NCI-H2171 (cell line): ENCODE results near the gene SCTR.

Experiments
- DNase-seq: peaks from one replicate; lab custom pipeline; 2025; lab: John Stamatoyannopoulos, UW

Gene SCTR

GRCh38 chr2:119487434-119488244, 36.6 kb downstream of the SCTR start:
- no peak for DNase-seq

GRCh38 chr2:119486886-119487285, 37.4 kb downstream of the SCTR start:
- DNase-seq, result no peak

- no peak for DNase-seq
Measured at GRCh38 chr2:119486196-119486827, 38.0 kb downstream of the SCTR start.

GRCh38 chr2:119485336-119486110, 38.8 kb downstream of the SCTR start:
- no peak for DNase-seq

GRCh38 chr2:119484834-119485233, 39.4 kb downstream of the SCTR start:
- no peak for DNase-seq

- DNase-seq, result no peak
Measured at GRCh38 chr2:119483896-119484718, 40.2 kb downstream of the SCTR start.

GRCh38 chr2:119483395-119483753, 40.9 kb downstream of the SCTR start:
- no peak for DNase-seq

GRCh38 chr2:119482481-119483394, 41.5 kb downstream of the SCTR start:
- DNase-seq, result no peak

- DNase-seq, result no peak
Measured at GRCh38 chr2:119481501-119482455, 42.5 kb downstream of the SCTR start.

- no peak for DNase-seq
Measured at GRCh38 chr2:119480718-119481142, 43.6 kb downstream of the SCTR start.

- DNase-seq, result no peak
Measured at GRCh38 chr2:119480184-119480583, 44.1 kb downstream of the SCTR start.

- no peak for DNase-seq
Measured at GRCh38 chr2:119478978-119479295, 45.3 kb downstream of the SCTR start.

- DNase-seq, result no peak
Measured at GRCh38 chr2:119478188-119478977, 45.9 kb downstream of the SCTR start.

- DNase-seq, result no peak
Measured at GRCh38 chr2:119477113-119477505, 47.2 kb downstream of the SCTR start.

GRCh38 chr2:119476301-119477112, 47.8 kb downstream of the SCTR start:
- DNase-seq, result no peak

- DNase-seq, result no peak
Measured at GRCh38 chr2:119475857-119476244, 48.4 kb downstream of the SCTR start.

GRCh38 chr2:119475225-119475856, 48.9 kb downstream of the SCTR start:
- DNase-seq, result peak; percentile 63
